Prostate gland (tissue), 2 donors: Measurements from ENCODE around the gene ADAM11. TPM values are rescaled to one million over a fixed set of nuclear protein-coding genes. Genes with fewer than 3 reads are reported as not detected.
"Not testable (repeated sequence)": the region's sequence is repeated elsewhere in the genome, so short reads cannot be mapped to it uniquely, and the experiment has no call there.

Source experiments
- DNase-seq: peaks from one replicate; pipeline ENCODE4 v3.0.0-alpha.2; 2019; ENCODE audit warnings: low spot score
- H3K27ac ChIP-seq, 2 donors: fragments of 200-600 bp; sonication (generic); 2 replicates each; pipeline ENCODE4 v1.5.1; 2017 to 2019
- H3K27me3 ChIP-seq: fragments of 200-600 bp; sonication (generic); replicated peaks from 2 replicates; pipeline ENCODE4 v1.5.1; 2019; ENCODE audit not compliant: insufficient read depth
- H3K36me3 ChIP-seq, 2 donors: fragments of 200-600 bp; sonication (generic); 1 replicate in 1 of 2; 2 replicates in 1 of 2; pipeline versions ENCODE4 v1.5.1 to v1.8.1; 2017 to 2019
- H3K4me1 ChIP-seq: fragments of 200-600 bp; sonication (generic); replicated peaks from 2 replicates; pipeline ENCODE4 v1.5.1; 2019
- H3K4me3 ChIP-seq, 2 donors: fragments of 200-600 bp; sonication (generic); 2 replicates each; pipeline ENCODE4 v1.5.1; 2017 to 2019
- H3K9me3 ChIP-seq: fragments of 200-600 bp; sonication (generic); 2 replicates; pipeline ENCODE4 v1.5.1; 2017
- CTCF ChIP-seq, 4 experiments: fragments of 200-600 bp in 2 of 4; fragments of 450-650 bp in 2 of 4; sonication (generic) in 2 of 4; IDR thresholded peaks; 1 replicate in 3 of 4; 2 replicates in 1 of 4; pipeline ENCODE4 v1.5.1; 2016 to 2019; ENCODE audit warnings: antibody characterized with exemption in 4 of 4, mild to moderate bottlenecking in 2 of 4, moderate library complexity in 2 of 4
- POLR2A ChIP-seq: fragments of 450-650 bp; IDR thresholded peaks from one replicate; pipeline ENCODE4 v1.6.1; 2016; ENCODE audit warnings: antibody characterized with exemption, mild to moderate bottlenecking
- POLR2AphosphoS5 ChIP-seq: sonication (generic); formaldehyde crosslinking; IDR thresholded peaks from one replicate; pipeline ENCODE4 v1.6.1; 2017; ENCODE audit warnings: antibody characterized with exemption
- WGBS: methylation state at CpG from one replicate; pipeline ENCODE4 v1.1.5; 2018; 5-methylcytosine and 5-hydroxymethylcytosine counted together
- intact Hi-C: fragments of 100-400 bp; cut with DNase I; formaldehyde crosslinking; loops from one replicate; pipeline ENCODE4 v1.14.2; 2022
- total RNA-seq, 2 donors: library from RNA; depleted of rRNA; stranded (reverse); fragments of >200 nt; gene quantifications; one replicate each; pipeline ENCODE4 v1.1.0, GENCODE V29; 2016

The ADAM11 gene
- total RNA-seq, 2 donors from 2014 or later, result 0.64 to 3.5 TPM

GRCh38 chr17:44734272-44734671, 24.5 kb upstream of the ADAM11 start:
- intact Hi-C loops, result no loop called here
- DNase-seq, result no peak
- 77% methylated on average over 2 of the region's 2 CpGs for WGBS
- no peak for TF ChIP-seq CTCF (IDR thresholded peaks at IDR 0.05)
- no peak for TF ChIP-seq POLR2AphosphoS5
- no peak for TF ChIP-seq POLR2A
- Histone ChIP-seq H3K4me1 (no peaks in the 10 kb centered on the region), H3K4me3 (no peak overlapping the region), H3K36me3 (no peaks in the 10 kb centered on the region), H3K9me3 (no peaks in the 10 kb centered on the region), H3K27me3 (no peaks in the 10 kb centered on the region), H3K27ac (no peak overlapping the region)

- intact Hi-C loops, result no loop called here
- Histone ChIP-seq H3K4me3 (no peak overlapping the region), H3K27ac (no peak overlapping the region), H3K36me3 (no peaks in the 10 kb centered on the region), H3K9me3 (no peaks in the 10 kb centered on the region), H3K27me3 (no peaks in the 10 kb centered on the region), H3K4me1 (no peaks in the 10 kb centered on the region)
- WGBS, result 87% methylated on average over 12 of the region's 12 CpGs
- no peak for TF ChIP-seq POLR2A
- TF ChIP-seq POLR2AphosphoS5, result no peak
- TF ChIP-seq CTCF (IDR thresholded peaks at IDR 0.05), result no peak
- DNase-seq, result no peak
Measured at GRCh38 chr17:44736551-44737240, 22.1 kb upstream of the ADAM11 start.

GRCh38 chr17:44738214-44738906, 20.4 kb upstream of the ADAM11 start:
- intact Hi-C loops, result no loop called here
- no peak for TF ChIP-seq CTCF (IDR thresholded peaks at IDR 0.05)
- no peak for TF ChIP-seq POLR2A
- no peak for DNase-seq
- no peaks in the 10 kb centered on the region for H3K9me3 ChIP-seq
- H3K27me3 ChIP-seq, result no peaks in the 10 kb centered on the region
- no peak overlapping the region for H3K27ac ChIP-seq
- 87% methylated on average over 3 of the region's 3 CpGs for whole genome bisulfite sequencing
- no peaks in the 10 kb centered on the region for H3K4me1 ChIP-seq
- H3K36me3 ChIP-seq, result no peaks in the 10 kb centered on the region
- H3K4me3 ChIP-seq, result no peak overlapping the region

GRCh38 chr17:44741316-44741715, 17.5 kb upstream of the ADAM11 start:
- TF ChIP-seq CTCF (IDR thresholded peaks at IDR 0.05) (no peak), POLR2AphosphoS5 (no peak), POLR2A (no peak)
- DNase-seq, result no peak
- Histone ChIP-seq H3K4me3 (no peak overlapping the region), H3K36me3 (no peaks in the 10 kb centered on the region), H3K27me3 (no peaks in the 10 kb centered on the region), H3K4me1 (no peaks in the 10 kb centered on the region), H3K27ac (no peak overlapping the region), H3K9me3 (no peaks in the 10 kb centered on the region)
- 98% methylated on average over 8 of the region's 8 CpGs for WGBS
- intact Hi-C loops, result no loop called here

- no peaks in the 10 kb centered on the region for H3K27me3 ChIP-seq
- 85% methylated on average over 1 of the region's 1 CpG for WGBS
- no peak for DNase-seq
- intact Hi-C loops, result no loop called here
- H3K36me3 ChIP-seq, result no peaks in the 10 kb centered on the region
- H3K4me3 ChIP-seq, result no peak overlapping the region
- H3K4me1 ChIP-seq, result no peaks in the 10 kb centered on the region
- no peak overlapping the region for H3K27ac ChIP-seq
- H3K9me3 ChIP-seq, result no peaks in the 10 kb centered on the region
- TF ChIP-seq CTCF (IDR thresholded peaks at IDR 0.05) (no peak), POLR2A (no peak), POLR2AphosphoS5 (no peak)
Measured at GRCh38 chr17:44745301-44745700, 13.5 kb upstream of the ADAM11 start.

- H3K4me1 ChIP-seq, intact Hi-C loops, H3K9me3 ChIP-seq, H3K36me3 ChIP-seq, H3K4me3 ChIP-seq, H3K27ac ChIP-seq, DNase-seq, H3K27me3 ChIP-seq: not testable (repeated sequence)
- WGBS, result 87% methylated on average over 5 of the region's 5 CpGs
Measured at GRCh38 chr17:44745738-44746137, 13.1 kb upstream of the ADAM11 start.
